Heart right ventricle (tissue), 16 donors: ENCODE data around the gene MZB1. TPM values are rescaled to one million over a fixed set of nuclear protein-coding genes. Genes with fewer than 3 reads are reported as not detected.
"Not testable (repeated sequence)": the region's sequence is repeated elsewhere in the genome, so short reads cannot be mapped to it uniquely, and the experiment has no call there.

ENCODE experiments used
- ATAC-seq, 8 donors: fragments of 200-7000 bp; cut with Tn5 transposase; one replicate each; pipeline ENCODE4 v1.9.1; 2020; ENCODE audit warnings: mild to moderate bottlenecking in 8 of 8, moderate library complexity in 8 of 8, moderate number of reproducible peaks in 1 of 8
- DNase-seq, 2 donors: peaks; one replicate each; pipeline ENCODE4 v3.0.0-alpha.2; 2020
- H3K27ac ChIP-seq, 10 donors: fragments of 200-600 bp; sonication (generic) in 2 of 10; one replicate each; pipeline versions ENCODE4 v1.5.0 to v1.8.0; 2020 to 2022; ENCODE audit warnings: mild to moderate bottlenecking in 3 of 10
- H3K27me3 ChIP-seq, 7 donors: fragments of 200-600 bp; one replicate each; pipeline ENCODE4 v1.8.0; 2021 to 2022; ENCODE audit warnings: mild to moderate bottlenecking in 2 of 7
- H3K36me3 ChIP-seq, 9 donors: fragments of 200-600 bp; sonication (generic) in 1 of 9; one replicate each; pipeline versions ENCODE4 v1.5.0 to v1.8.0; 2020 to 2022; ENCODE audit warnings: mild to moderate bottlenecking in 2 of 9
- H3K4me1 ChIP-seq, 9 donors: fragments of 200-600 bp; sonication (generic) in 1 of 9; one replicate each; pipeline versions ENCODE4 v1.5.0 to v1.8.0; 2020 to 2022; ENCODE audit warnings: mild to moderate bottlenecking in 4 of 9
- H3K4me3 ChIP-seq, 10 donors: fragments of 200-600 bp; sonication (generic) in 2 of 10; one replicate each; pipeline versions ENCODE4 v1.5.0 to v1.8.0; 2020 to 2022; ENCODE audit warnings: mild to moderate bottlenecking in 7 of 10, moderate library complexity in 2 of 10
- H3K9me3 ChIP-seq, 11 donors: fragments of 200-600 bp in 10 of 11; sonication (generic) in 2 of 11; one replicate each; pipeline versions ENCODE4 v1.5.0 to v1.8.0; 2013 to 2022; ENCODE audit warnings: mild to moderate bottlenecking in 2 of 11, control low read depth in 1 of 11, moderate library complexity in 1 of 11
- CTCF ChIP-seq, 9 donors: fragments of 200-600 bp; sonication (generic) in 2 of 9; IDR thresholded peaks; one replicate each; pipeline versions ENCODE4 v1.5.0 to v1.8.0; 2021 to 2022; ENCODE audit warnings: antibody characterized with exemption in 9 of 9, mild to moderate bottlenecking in 5 of 9, moderate library complexity in 1 of 9
- WGBS, 2 donors: extraction: QIAGEN DNeasy Blood & Tissue Kit; methylation state at CpG; one replicate each; pipeline ENCODE4 v1.1.7; 2013; ENCODE audit warnings: inconsistent platforms in 1 of 2; 5-methylcytosine and 5-hydroxymethylcytosine counted together
- intact Hi-C, 10 donors: fragments of 100-400 bp; cut with DNase I; formaldehyde crosslinking; loops; one replicate each; pipeline versions ENCODE4 v1.11.1 to v1.14.2; 2022
- polyA plus RNA-seq, 2 donors: library from polyadenylated mRNA; stranded (reverse); fragments of 200-250 nt; gene quantifications; one replicate each; pipeline ENCODE4 v1.2.3, GENCODE V29; 2013
- total RNA-seq, 10 donors: library from RNA; stranded (reverse); fragmentation: NEBNext Ultra II Directional in 3 of 10; extraction: Animal tissue kit (Norgen Biotek cat#: 25700) in 3 of 10; gene quantifications; one replicate each; pipeline versions ENCODE4 v1.2.1 to v1.2.4, GENCODE V29; 2021 to 2023
- donor health status: Arrhythmogenic right ventricular cardiomyopathy.
- donor health status: ischemic (EF 13 %, LVEDD 7.1; RV severe dilation, severe dysfunction).
- donor health status: healthy with polysubstance abuse.
- donor health status: DM: no; HTN: yes; CAD: no.
- donor health status: DM: no; HTN: no; CAD: no.
- donor health status: ischemic (EF 25% LVEDD 6.9; RV normal size, moderate dysfunction).
- donor health status: ischemic (EF 25% LVEDD 5.7; RV mildly dilated, moderate dysfunction).
- donor health status: healthy.
- donor health status: DM: yes; HTN: yes; CAD: no.
- donor health status: Ischemic cardiomyopathy.
- donor health status: ischemic (EF 35%, LVEDD 5.7; RV mildly dilated, moderate dysfunction).
- donor health status: nonischemic (EF 11% LVEDD 7.7; RV severe dilation, severe dysfunction).
- donor health status: DM: yes; HTN: yes; CAD: no.
- donor health status: PGD.
- donor health status: ischemic (EF 29% LVEDD 5.4; RV normal size, mild dysfunction).
- donor health status: nonischemic (EF 23%, LVEDD 6.1; RV moderate dilation, normal function).

Gene MZB1
- total and polyA plus RNA-seq, 12 donors: 0.28 to 6.6 (median 0.66) TPM

- no peak for ATAC-seq
- Histone ChIP-seq H3K36me3 (peaks cover 0 to 37% (median 0%) of the 10 kb centered on the region in 9 donors), H3K4me3 (no peak overlapping the region), H3K4me1 (peaks cover 9 to 40% (median 29%) of the 10 kb centered on the region in 9 donors), H3K27ac (peak overlapping the region in 5 of 10 donors; percentile 1 to 36 (median 7)), H3K27me3 (no peaks in the 10 kb centered on the region), H3K9me3 (no peaks in the 10 kb centered on the region)
- WGBS, 2 donors: 61 to 62% methylated on average over 6 of the region's 6 CpGs
- DNase-seq: no peak
- TF ChIP-seq CTCF (IDR thresholded peaks at IDR 0.05): no peak
- intact Hi-C loops: no loop called here
Observed at GRCh38 chr5:139410121-139410992, 20.6 kb upstream of the MZB1 start.

- H3K27me3 ChIP-seq, ATAC-seq, intact Hi-C loops, H3K27ac ChIP-seq, DNase-seq, H3K9me3 ChIP-seq, H3K4me3 ChIP-seq: not testable (repeated sequence)
- peaks cover 0 to 36% (median 24%) of the 10 kb centered on the region in 9 donors for H3K4me1 ChIP-seq
- H3K36me3 ChIP-seq: peaks cover 0 to 37% (median 0%) of the 10 kb centered on the region in 9 donors
- WGBS, 2 donors: 81 to 91% methylated on average over 5 of the region's 5 CpGs
Observed at GRCh38 chr5:139409116-139409515, 19.4 kb upstream of the MZB1 start.

- no peaks in the 10 kb centered on the region for H3K27me3 ChIP-seq
- TF ChIP-seq CTCF (IDR thresholded peaks at IDR 0.05): no peak
- no peak for ATAC-seq
- 92 to 95% methylated on average over 7 of the region's 7 CpGs for WGBS, 2 donors
- no peak for DNase-seq
- H3K4me3 ChIP-seq: no peak overlapping the region
- peaks cover 3 to 32% (median 21%) of the 10 kb centered on the region in 9 donors for H3K4me1 ChIP-seq
- H3K9me3 ChIP-seq: no peaks in the 10 kb centered on the region
- intact Hi-C loops: no loop called here
- H3K27ac ChIP-seq: no peak overlapping the region
- H3K36me3 ChIP-seq: peaks cover 0 to 30% (median 0%) of the 10 kb centered on the region in 9 donors
Observed at GRCh38 chr5:139408191-139408590, 18.5 kb upstream of the MZB1 start.

DNA sequence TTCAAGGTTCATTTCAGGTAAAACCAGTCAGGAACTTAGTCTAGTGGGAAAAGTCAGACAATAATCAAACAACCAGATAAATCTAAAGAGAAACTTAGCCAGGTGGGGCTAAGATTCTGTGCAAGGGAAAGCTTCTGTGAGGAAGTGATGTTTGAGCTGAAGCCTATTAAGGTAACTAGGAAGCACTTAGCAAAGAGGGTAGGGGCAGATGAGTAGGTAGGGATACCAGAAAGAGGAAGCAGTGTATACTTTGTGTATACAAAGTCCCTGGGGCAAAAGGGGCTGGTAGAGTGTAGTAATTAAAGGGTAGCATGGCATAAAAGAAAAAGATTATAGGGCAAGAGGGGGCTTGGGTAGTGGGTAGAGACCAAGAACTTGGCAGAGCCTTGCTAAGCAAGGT lies 17.8 kb upstream of the MZB1 start:
- ATAC-seq: no peak
- no peak for TF ChIP-seq CTCF (IDR thresholded peaks at IDR 0.05)
- intact Hi-C loops: no loop called here
- Histone ChIP-seq H3K36me3 (peaks cover 0 to 23% (median 0%) of the 10 kb centered on the region in 9 donors), H3K27ac (no peak overlapping the region), H3K27me3 (no peaks in the 10 kb centered on the region), H3K4me3 (no peak overlapping the region), H3K4me1 (peaks cover 6 to 38% (median 26%) of the 10 kb centered on the region in 9 donors), H3K9me3 (no peaks in the 10 kb centered on the region)
- no peak for DNase-seq

GRCh38 chr5:139406963-139407362 lies 17.2 kb upstream of the MZB1 start:
- Histone ChIP-seq H3K4me3 (no peak overlapping the region), H3K9me3 (no peaks in the 10 kb centered on the region), H3K27ac (no peak overlapping the region), H3K4me1 (peaks cover 6 to 41% (median 26%) of the 10 kb centered on the region in 9 donors), H3K27me3 (no peaks in the 10 kb centered on the region), H3K36me3 (peaks cover 0 to 18% (median 0%) of the 10 kb centered on the region in 9 donors)
- 34 to 51% methylated on average over 2 of the region's 2 CpGs for WGBS, 2 donors
- intact Hi-C loops: no loop called here
- no peak for TF ChIP-seq CTCF (IDR thresholded peaks at IDR 0.05)
- ATAC-seq (no peak), DNase-seq (no peak)
